HG03460 (cell line): ENCODE measurements around the gene RAB34.

Experiments used
- ATAC-seq: cut with Tn5 transposase; IDR thresholded peaks from one replicate; pipeline ENCODE4 v1.9.1; 2021; ENCODE audit not compliant: unreplicated experiment

RAB34 gene

GRCh38 chr17:28717578-28718332 lies at the start of gene RAB34:
Gene RAB34 (minus strand): TSS chr17:28717868. CDS start chr17:28717266, 602 bp downstream.
- no peak for ATAC-seq

GRCh38 chr17:28765038-28765437 lies 47.4 kb upstream of the RAB34 start:
- no peak for ATAC-seq

GRCh38 chr17:28763804-28764266 lies 46.2 kb upstream of the RAB34 start:
- no peak for ATAC-seq

- no peak for ATAC-seq
Observed at GRCh38 chr17:28763137-28763799, 45.6 kb upstream of the RAB34 start.

- ATAC-seq, result no peak
Observed at GRCh38 chr17:28760601-28761562, 43.2 kb upstream of the RAB34 start.

GRCh38 chr17:28759256-28759865 lies 41.7 kb upstream of the RAB34 start:
- no peak for ATAC-seq

GRCh38 chr17:28758411-28759121 lies 40.9 kb upstream of the RAB34 start:
- ATAC-seq, result no peak

GRCh38 chr17:28756049-28756804 lies 38.6 kb upstream of the RAB34 start:
- no peak for ATAC-seq

GRCh38 chr17:28755486-28755885 lies 37.8 kb upstream of the RAB34 start:
- no peak for ATAC-seq

- no peak for ATAC-seq
Observed at GRCh38 chr17:28751600-28752366, 34.1 kb upstream of the RAB34 start.

GRCh38 chr17:28750178-28751047 lies 32.7 kb upstream of the RAB34 start:
- ATAC-seq, result no peak

GRCh38 chr17:28749516-28750177 lies 32.0 kb upstream of the RAB34 start:
- ATAC-seq, result no peak

- no peak for ATAC-seq
Observed at GRCh38 chr17:28748852-28749515, 31.3 kb upstream of the RAB34 start.

GRCh38 chr17:28747801-28748750 lies 30.4 kb upstream of the RAB34 start:
- no peak for ATAC-seq

GRCh38 chr17:28747051-28747691 lies 29.5 kb upstream of the RAB34 start:
- ATAC-seq, result no peak
